Breast epithelium (tissue), 4 donors: Measurements from ENCODE around the gene TSPAN12. TPM values are rescaled to one million over a fixed set of nuclear protein-coding genes. Genes with fewer than 3 reads are reported as not detected.

ENCODE experiments used
- DNase-seq, 2 donors: peaks; one replicate each; pipeline ENCODE4 v3.0.0-alpha.2; 2019; ENCODE audit warnings: low spot score in 2 of 2
- H3K27ac ChIP-seq, 2 donors: fragments of 200-600 bp; sonication (generic) in 1 of 2; one replicate each; pipeline ENCODE4 v1.5.1; 2016 to 2019; ENCODE audit warnings: mild to moderate bottlenecking in 1 of 2
- H3K27me3 ChIP-seq, 2 donors: fragments of 200-600 bp; sonication (generic) in 1 of 2; one replicate each; pipeline versions ENCODE4 v1.5.1 to v1.6.0; 2017 to 2019; ENCODE audit warnings: control low read depth in 1 of 2, mild to moderate bottlenecking in 1 of 2
- H3K36me3 ChIP-seq: fragments of 200-600 bp; one replicate; pipeline ENCODE4 v1.5.1; 2019
- H3K4me1 ChIP-seq, 2 donors: fragments of 200-600 bp; sonication (generic); one replicate each; pipeline ENCODE4 v1.5.1; 2016 to 2019; ENCODE audit warnings: control low read depth in 1 of 2
- H3K4me3 ChIP-seq, 3 donors: fragments of 200-600 bp; sonication (generic); 1 replicate in 2 of 3; 2 replicates in 1 of 3; pipeline ENCODE4 v1.5.1; 2016 to 2019; ENCODE audit warnings: mild to moderate bottlenecking in 3 of 3, moderate library complexity in 2 of 3
- H3K9me3 ChIP-seq, 2 donors: fragments of 200-600 bp; sonication (generic) in 1 of 2; one replicate each; pipeline ENCODE4 v1.5.1; 2016 to 2019; ENCODE audit warnings: control low read depth in 1 of 2
- POLR2A ChIP-seq: fragments of 450-650 bp; IDR thresholded peaks from one replicate; pipeline ENCODE4 v1.6.1; 2016; ENCODE audit warnings: antibody characterized with exemption, mild to moderate bottlenecking, moderate library complexity
- POLR2AphosphoS5 ChIP-seq, 3 donors: sonication (generic); formaldehyde crosslinking; IDR thresholded peaks; one replicate each; pipeline ENCODE4 v1.6.1; 2017; ENCODE audit warnings: antibody characterized with exemption in 3 of 3
- intact Hi-C: fragments of 100-400 bp; cut with DNase I; formaldehyde crosslinking; loops from one replicate; pipeline ENCODE4 v1.15.1; 2023; ENCODE audit warnings: low total_unique reads
- total RNA-seq, 3 donors: library from RNA; depleted of rRNA; stranded (reverse); fragments of >200 nt; gene quantifications; one replicate each; pipeline ENCODE4 v1.1.0, GENCODE V29; 2016
- TF ChIP-seq, protein P1 (sequence below), 3 donors: fragments of 450-650 bp; IDR thresholded peaks; one replicate each; pipeline ENCODE4 v1.5.1; 2016 to 2017; ENCODE audit warnings: antibody characterized with exemption in 3 of 3, mild to moderate bottlenecking in 3 of 3, moderate library complexity in 3 of 3

The TSPAN12 gene
- total RNA-seq, 3 donors from 2014 or later = 6.6 to 11.3 (median 9.2) TPM

GRCh38 chr7:120742372-120742771 lies 115.6 kb downstream of the TSPAN12 start:
- no peaks in the 10 kb centered on the region for H3K4me1 ChIP-seq
- H3K27ac ChIP-seq = no peak overlapping the region
- no peak for DNase-seq
- H3K4me3 ChIP-seq = no peak overlapping the region
- no peaks in the 10 kb centered on the region for H3K9me3 ChIP-seq
- H3K27me3 ChIP-seq = no peaks in the 10 kb centered on the region
- intact Hi-C loops = no loop called here
- TF ChIP-seq, protein P1, sequence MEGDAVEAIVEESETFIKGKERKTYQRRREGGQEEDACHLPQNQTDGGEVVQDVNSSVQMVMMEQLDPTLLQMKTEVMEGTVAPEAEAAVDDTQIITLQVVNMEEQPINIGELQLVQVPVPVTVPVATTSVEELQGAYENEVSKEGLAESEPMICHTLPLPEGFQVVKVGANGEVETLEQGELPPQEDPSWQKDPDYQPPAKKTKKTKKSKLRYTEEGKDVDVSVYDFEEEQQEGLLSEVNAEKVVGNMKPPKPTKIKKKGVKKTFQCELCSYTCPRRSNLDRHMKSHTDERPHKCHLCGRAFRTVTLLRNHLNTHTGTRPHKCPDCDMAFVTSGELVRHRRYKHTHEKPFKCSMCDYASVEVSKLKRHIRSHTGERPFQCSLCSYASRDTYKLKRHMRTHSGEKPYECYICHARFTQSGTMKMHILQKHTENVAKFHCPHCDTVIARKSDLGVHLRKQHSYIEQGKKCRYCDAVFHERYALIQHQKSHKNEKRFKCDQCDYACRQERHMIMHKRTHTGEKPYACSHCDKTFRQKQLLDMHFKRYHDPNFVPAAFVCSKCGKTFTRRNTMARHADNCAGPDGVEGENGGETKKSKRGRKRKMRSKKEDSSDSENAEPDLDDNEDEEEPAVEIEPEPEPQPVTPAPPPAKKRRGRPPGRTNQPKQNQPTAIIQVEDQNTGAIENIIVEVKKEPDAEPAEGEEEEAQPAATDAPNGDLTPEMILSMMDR (IDR thresholded peaks at IDR 0.05) = no peak
- no peak for TF ChIP-seq POLR2AphosphoS5 (IDR thresholded peaks at IDR 0.05)
- no peak for TF ChIP-seq POLR2A
- H3K36me3 ChIP-seq = no peaks in the 10 kb centered on the region

DNA sequence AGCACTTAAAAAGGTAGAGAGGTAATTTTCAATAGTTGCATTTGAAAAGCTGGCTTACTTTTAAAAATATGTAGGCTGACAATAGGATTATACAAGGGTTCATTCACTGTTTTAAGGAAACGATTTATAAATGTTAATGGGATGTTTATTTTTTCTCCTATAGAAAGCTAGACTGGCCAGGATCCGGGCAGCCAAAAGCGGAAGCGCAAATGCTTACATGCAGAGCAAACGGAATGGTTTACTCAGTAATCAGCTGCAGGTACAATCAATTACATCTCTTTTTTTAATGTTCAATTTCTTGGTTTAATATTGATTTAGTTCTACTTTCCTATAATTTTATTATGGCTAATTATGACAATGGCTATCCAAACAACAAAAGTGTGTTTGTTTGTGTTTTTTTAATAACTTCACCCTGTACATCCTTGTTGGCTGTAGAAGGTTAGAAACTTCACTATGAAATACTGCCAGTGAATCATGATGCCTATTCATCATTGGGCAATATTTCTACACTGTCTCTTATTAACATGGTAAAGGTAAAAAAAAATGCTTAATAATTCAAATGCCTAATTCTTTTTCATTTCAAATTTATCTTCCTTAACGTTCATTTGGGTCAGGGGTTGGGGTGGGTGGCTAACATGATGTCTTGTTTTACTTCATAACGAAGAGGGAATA lies 116.4 kb downstream of the TSPAN12 start:
- H3K27ac ChIP-seq = no peak overlapping the region
- intact Hi-C loops = no loop called here
- H3K27me3 ChIP-seq = no peaks in the 10 kb centered on the region
- DNase-seq = no peak
- no peak for TF ChIP-seq POLR2A
- TF ChIP-seq, protein P1 (IDR thresholded peaks at IDR 0.05) = no peak
- TF ChIP-seq POLR2AphosphoS5 (IDR thresholded peaks at IDR 0.05) = no peak
- no peak overlapping the region for H3K4me3 ChIP-seq
- no peaks in the 10 kb centered on the region for H3K4me1 ChIP-seq
- no peaks in the 10 kb centered on the region for H3K36me3 ChIP-seq
- no peaks in the 10 kb centered on the region for H3K9me3 ChIP-seq

- H3K27ac ChIP-seq = no peak overlapping the region
These were observed 117.6 kb downstream of the TSPAN12 start for GRCh38 chr7:120740348-120740747.

DNA sequence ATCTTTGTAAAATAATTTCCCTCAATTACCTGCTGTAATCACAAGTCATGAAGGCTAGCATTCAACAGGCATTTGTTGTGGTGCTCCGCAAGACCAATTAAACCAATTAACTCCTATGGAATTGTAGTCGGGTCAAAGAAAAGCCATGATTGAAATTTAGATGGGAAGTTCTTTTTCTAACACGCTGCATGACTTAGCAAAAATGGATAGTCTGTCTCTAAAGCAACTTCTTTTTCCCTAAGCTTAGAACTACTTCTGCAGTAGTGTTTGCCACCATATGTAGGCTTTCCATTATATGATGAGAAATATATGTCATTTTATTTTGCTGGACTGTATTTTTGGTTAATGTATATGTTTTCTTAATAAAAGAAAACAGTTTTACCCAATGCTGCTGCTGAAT lies 119.1 kb downstream of the TSPAN12 start:
- Histone ChIP-seq H3K27ac (no peak overlapping the region), H3K4me3 (no peak overlapping the region), H3K36me3 (no peaks in the 10 kb centered on the region), H3K4me1 (no peaks in the 10 kb centered on the region), H3K27me3 (no peaks in the 10 kb centered on the region), H3K9me3 (no peaks in the 10 kb centered on the region)
- intact Hi-C loops = no loop called here
- DNase-seq = no peak
- no peak for TF ChIP-seq POLR2A
- TF ChIP-seq, protein P1 (IDR thresholded peaks at IDR 0.05) = no peak
- no peak for TF ChIP-seq POLR2AphosphoS5 (IDR thresholded peaks at IDR 0.05)

More at GRCh38 chr7:120740348-120740747, 117.6 kb downstream of the TSPAN12 start:
- DNase-seq = no peak
- TF ChIP-seq, protein P1 (IDR thresholded peaks at IDR 0.05) = no peak
- Histone ChIP-seq H3K4me1 (no peaks in the 10 kb centered on the region), H3K9me3 (no peaks in the 10 kb centered on the region), H3K4me3 (peak overlapping the region; percentile 3 to 16 (median 16)), H3K36me3 (no peaks in the 10 kb centered on the region), H3K27me3 (no peaks in the 10 kb centered on the region)
- intact Hi-C loops = no loop called here

Other genes starting within 250 kb of the TSPAN12 start
- gene ING3, start 92.6 kb upstream of the TSPAN12 start, total RNA-seq = 10 to 100 TPM; 14.6 to 19.0 (median 19.0) TPM
- gene CPED1, start 130.6 kb upstream of the TSPAN12 start, total RNA-seq = 10 to 100 TPM; 14.3 to 29.3 (median 15.4) TPM